ENCODE measurements around the gene LPP. TPM values are rescaled to one million over a fixed set of nuclear protein-coding genes. Genes with fewer than 3 reads are reported as not detected.

LPP gene
- total and polyA plus RNA-seq, 2 donors from 2014 or later: 6.7 to 233 TPM

GRCh38 chr3:188214442-188214841 is 60.5 kb downstream of the LPP start:
- DNase-seq (no peak), FAIRE-seq (no peak)
- Histone ChIP-seq H3K9me3 (ENCODE audit: control insufficient read depth in 2 of 3, insufficient read depth in 1 of 3, low read length in 3 of 3) (no peaks in the 10 kb centered on the region), H3K4me3 (ENCODE audit: low read length in 3 of 3) (no peak overlapping the region), H3K36me3 (ENCODE audit: control insufficient read depth in 2 of 3, insufficient read depth in 3 of 3, low read length in 3 of 3) (no peaks in the 10 kb centered on the region), H3K27me3 (ENCODE audit: control insufficient read depth, insufficient read depth, low read length) (no peaks in the 10 kb centered on the region), H3K27ac (ENCODE audit: low read depth in 2 of 2, low read length in 2 of 2) (peak overlapping the region; percentile 13 to 33), H3K4me1 (ENCODE audit: control insufficient read depth in 2 of 3, insufficient read depth in 2 of 3, low read depth in 1 of 3, low read length in 3 of 3) (peaks cover 0 to 9% (median 8%) of the 10 kb centered on the region in 3 donors), H3K9ac (ENCODE audit: low read length in 3 of 3) (no peak overlapping the region)
- intact Hi-C loops (cut with DNase I): no loop called here
- TF ChIP-seq CTCF (IDR thresholded peaks at IDR 0.05; ENCODE audit: borderline replicate concordance, extremely low read depth, insufficient read depth): no peak

GRCh38 chr3:188215129-188215528 is 61.2 kb downstream of the LPP start:
- no peak overlapping the region for H3K4me3 ChIP-seq (ENCODE audit: low read length in 3 of 3)
- H3K27me3 ChIP-seq (ENCODE audit: control insufficient read depth, insufficient read depth, low read length): no peaks in the 10 kb centered on the region
- H3K27ac ChIP-seq (ENCODE audit: low read depth in 2 of 2, low read length in 2 of 2): peak overlapping the region in 1 of 2 donors; percentile 42
- TF ChIP-seq CTCF (IDR thresholded peaks at IDR 0.05; ENCODE audit: borderline replicate concordance, extremely low read depth, insufficient read depth): no peak
- H3K36me3 ChIP-seq (ENCODE audit: control insufficient read depth in 2 of 3, insufficient read depth in 3 of 3, low read length in 3 of 3): no peaks in the 10 kb centered on the region
- DNase-seq: no peak
- no peak overlapping the region for H3K9ac ChIP-seq (ENCODE audit: low read length in 3 of 3)
- intact Hi-C loops (cut with DNase I): no loop called here
- peaks cover 0 to 14% (median 8%) of the 10 kb centered on the region in 3 donors for H3K4me1 ChIP-seq (ENCODE audit: control insufficient read depth in 2 of 3, insufficient read depth in 2 of 3, low read depth in 1 of 3, low read length in 3 of 3)
- FAIRE-seq: no peak
- no peaks in the 10 kb centered on the region for H3K9me3 ChIP-seq (ENCODE audit: control insufficient read depth in 2 of 3, insufficient read depth in 1 of 3, low read length in 3 of 3)

GRCh38 chr3:188217011-188217463 is 63.1 kb downstream of the LPP start:
- intact Hi-C loops (cut with DNase I): no loop called here
- no peak overlapping the region for H3K27ac ChIP-seq (ENCODE audit: low read depth in 2 of 2, low read length in 2 of 2)
- peaks cover 0 to 20% (median 10%) of the 10 kb centered on the region in 3 donors for H3K4me1 ChIP-seq (ENCODE audit: control insufficient read depth in 2 of 3, insufficient read depth in 2 of 3, low read depth in 1 of 3, low read length in 3 of 3)
- H3K36me3 ChIP-seq (ENCODE audit: control insufficient read depth in 2 of 3, insufficient read depth in 3 of 3, low read length in 3 of 3): no peaks in the 10 kb centered on the region
- H3K4me3 ChIP-seq (ENCODE audit: low read length in 3 of 3): no peak overlapping the region
- FAIRE-seq: no peak
- DNase-seq: no peak
- TF ChIP-seq CTCF (IDR thresholded peaks at IDR 0.05; ENCODE audit: borderline replicate concordance, extremely low read depth, insufficient read depth): no peak
- no peaks in the 10 kb centered on the region for H3K9me3 ChIP-seq (ENCODE audit: control insufficient read depth in 2 of 3, insufficient read depth in 1 of 3, low read length in 3 of 3)
- no peaks in the 10 kb centered on the region for H3K27me3 ChIP-seq (ENCODE audit: control insufficient read depth, insufficient read depth, low read length)
- H3K9ac ChIP-seq (ENCODE audit: low read length in 3 of 3): no peak overlapping the region

- DNase-seq (no peak), FAIRE-seq (no peak)
- H3K36me3 ChIP-seq (ENCODE audit: control insufficient read depth in 2 of 3, insufficient read depth in 3 of 3, low read length in 3 of 3): no peaks in the 10 kb centered on the region
- H3K27me3 ChIP-seq (ENCODE audit: control insufficient read depth, insufficient read depth, low read length): no peaks in the 10 kb centered on the region
- no peak for TF ChIP-seq CTCF (IDR thresholded peaks at IDR 0.05; ENCODE audit: borderline replicate concordance, extremely low read depth, insufficient read depth)
- intact Hi-C loops (cut with DNase I): no loop called here
- H3K9ac ChIP-seq (ENCODE audit: low read length in 3 of 3): no peak overlapping the region
- no peaks in the 10 kb centered on the region for H3K9me3 ChIP-seq (ENCODE audit: control insufficient read depth in 2 of 3, insufficient read depth in 1 of 3, low read length in 3 of 3)
- H3K4me3 ChIP-seq (ENCODE audit: low read length in 3 of 3): no peak overlapping the region
- H3K4me1 ChIP-seq (ENCODE audit: control insufficient read depth in 2 of 3, insufficient read depth in 2 of 3, low read depth in 1 of 3, low read length in 3 of 3): peaks cover 0 to 18% (median 10%) of the 10 kb centered on the region in 3 donors
- no peak overlapping the region for H3K27ac ChIP-seq (ENCODE audit: low read depth in 2 of 2, low read length in 2 of 2)
Measured at GRCh38 chr3:188217726-188218125, 63.8 kb downstream of the LPP start.

Data from kidney (tissue), 14 donors.